Fibroblast of pulmonary artery (primary cell): ENCODE results near the gene SEPSECS.
A peak's percentile ranks its signal among the peaks of the same experiment; 100 is the strongest.

Experiments used
- DNase-seq: peaks from one replicate; pipeline ENCODE4 v3.0.0-alpha.2; 2010; ENCODE audit warnings: low read depth
- H3K4me3 ChIP-seq: replicated peaks from 2 replicates; pipeline ENCODE4 v1.5.1; 2011; ENCODE audit warnings: low read depth, mild to moderate bottlenecking, control low read depth, low read length, moderate library complexity
- CTCF ChIP-seq: IDR thresholded peaks from 2 replicates; pipeline ENCODE4 v1.5.1; 2011; ENCODE audit warnings: mild to moderate bottlenecking, control low read depth, low read length, inconsistent platforms; ENCODE audit errors: missing control alignments

SEPSECS gene

GRCh38 chr4:25133132-25133531 lies 27.1 kb downstream of the SEPSECS start:
- no peak for TF ChIP-seq CTCF
- H3K4me3 ChIP-seq: no peak overlapping the region

GRCh38 chr4:25131926-25132325 lies 28.3 kb downstream of the SEPSECS start:
- H3K4me3 ChIP-seq: no peak overlapping the region
- TF ChIP-seq CTCF: no peak
- no peak for DNase-seq

More at GRCh38 chr4:25133132-25133531, 27.1 kb downstream of the SEPSECS start:
- DNase-seq: no peak

- DNase-seq: no peak
- no peak for TF ChIP-seq CTCF
- H3K4me3 ChIP-seq: no peak overlapping the region
Observed at GRCh38 chr4:25131381-25131780, 28.9 kb downstream of the SEPSECS start.

GRCh38 chr4:25129917-25130316 lies 30.3 kb downstream of the SEPSECS start:
- no peak overlapping the region for H3K4me3 ChIP-seq

GRCh38 chr4:25128671-25129070 lies 31.6 kb downstream of the SEPSECS start:
- DNase-seq: no peak
- TF ChIP-seq CTCF: no peak
- H3K4me3 ChIP-seq: no peak overlapping the region

More at GRCh38 chr4:25129917-25130316, 30.3 kb downstream of the SEPSECS start:
- TF ChIP-seq CTCF: no peak
- peak; percentile 6 for DNase-seq

- H3K4me3 ChIP-seq: no peak overlapping the region
- no peak for DNase-seq
- no peak for TF ChIP-seq CTCF
Observed at GRCh38 chr4:25123236-25123635, 37.0 kb downstream of the SEPSECS start.

- no peak for TF ChIP-seq CTCF
- no peak for DNase-seq
- no peak overlapping the region for H3K4me3 ChIP-seq
Observed at GRCh38 chr4:25120146-25120940, 39.9 kb downstream of the SEPSECS start.
